Smooth muscle cell of the brain vasculature (primary cell): ENCODE data around the gene ABHD16A.

Experiments used
- DNase-seq: peaks from one replicate; pipeline ENCODE4 v3.0.0-alpha.2; 2012; ENCODE audit warnings: low read depth, low spot score

Gene ABHD16A

DNA sequence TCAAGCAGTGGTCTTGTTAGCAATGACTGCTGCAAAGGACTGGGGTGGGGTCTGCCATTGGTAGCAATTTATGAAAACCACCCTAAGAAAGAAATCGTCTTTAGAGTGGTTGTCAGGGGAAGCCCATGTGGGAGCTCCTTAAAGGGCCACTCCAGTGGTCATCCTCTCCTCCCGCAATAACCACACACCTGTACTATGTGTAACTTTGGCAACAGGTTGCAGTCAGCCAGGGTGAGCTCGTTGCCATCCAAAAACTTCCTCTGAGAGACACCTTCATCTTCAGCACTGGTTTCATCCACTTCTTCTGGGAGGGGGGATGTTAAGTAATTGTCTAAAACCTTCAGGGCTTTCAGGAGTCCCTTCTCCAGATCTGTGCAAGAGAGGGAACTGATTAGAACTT, 28.9 kb upstream of the ABHD16A start:
- no peak for DNase-seq

DNA sequence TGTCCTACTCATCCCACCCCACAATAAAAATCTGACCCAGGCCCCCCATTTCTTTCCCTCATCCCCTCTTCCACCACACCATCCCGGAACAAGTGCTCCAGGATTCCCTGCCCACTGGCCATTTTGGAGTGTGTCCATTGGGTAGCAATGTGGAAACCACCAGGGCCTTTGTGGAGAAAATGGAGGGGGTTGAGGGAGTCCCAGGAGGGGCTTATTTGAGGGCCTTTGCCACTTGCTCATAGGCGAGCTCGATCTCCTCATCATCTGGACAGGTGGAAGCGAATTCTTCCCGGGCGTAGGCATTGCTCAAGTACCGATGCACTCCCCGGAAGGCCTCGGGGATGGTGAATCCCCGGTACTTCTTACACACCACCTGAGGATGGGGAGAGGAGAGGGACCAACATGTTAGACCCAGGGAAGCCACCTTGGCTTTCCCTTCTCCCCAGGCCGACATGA, 27.5 kb upstream of the ABHD16A start:
- DNase-seq: no peak

DNA sequence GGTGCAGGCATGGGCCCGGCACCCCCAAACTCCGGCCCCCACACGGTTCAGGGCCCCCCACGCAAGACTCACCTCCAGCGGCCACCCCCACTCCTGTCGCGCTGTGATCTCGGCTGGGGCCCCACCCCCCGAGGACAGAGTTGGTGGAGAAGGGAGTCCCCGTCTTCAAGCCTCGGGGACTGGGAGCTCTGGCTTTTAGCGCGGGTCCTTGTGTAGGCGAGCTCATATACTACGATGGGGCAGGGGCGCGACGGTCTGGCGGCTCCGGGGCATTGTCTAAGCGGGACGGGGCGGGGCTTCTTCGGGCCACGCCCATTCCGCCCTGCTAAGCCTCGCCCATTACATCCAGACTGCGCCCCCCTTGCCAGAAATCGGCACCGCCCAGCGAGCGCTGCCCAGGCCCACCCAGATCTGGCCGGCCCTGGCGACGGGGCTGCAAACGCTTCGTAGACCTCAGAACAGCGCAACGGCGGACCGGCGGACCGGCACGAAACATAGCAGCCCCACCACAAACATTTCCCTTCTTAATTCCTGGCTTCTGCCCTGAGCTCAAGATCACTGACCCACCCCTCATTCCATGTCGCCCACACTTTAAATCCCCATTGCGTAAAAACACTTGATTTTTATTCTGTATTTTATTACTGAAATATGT, 27.0 kb upstream of the ABHD16A start:
- DNase-seq: no peak

DNA sequence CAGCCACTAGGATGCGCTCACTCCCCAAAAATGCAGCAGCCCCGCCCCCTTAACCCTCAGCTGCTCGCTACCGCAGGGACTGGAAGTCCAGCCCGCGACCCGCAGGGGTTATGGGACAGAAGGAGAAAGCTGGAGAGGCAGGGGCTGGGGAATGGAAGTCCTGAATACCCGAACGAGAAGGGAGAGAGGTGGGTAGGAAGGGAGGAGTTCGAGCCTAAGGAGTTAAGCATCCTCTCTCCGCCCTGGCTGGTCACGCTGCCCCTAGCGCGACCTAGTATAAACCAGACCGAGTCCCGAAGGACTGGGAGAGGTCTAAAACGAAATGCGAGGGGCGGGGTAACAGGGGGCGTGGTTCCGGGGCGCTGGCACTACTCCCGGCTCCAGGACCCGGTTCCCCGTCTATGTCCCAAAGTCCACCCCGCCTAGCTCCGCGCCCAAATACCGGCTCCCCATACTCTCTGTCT, 26.4 kb upstream of the ABHD16A start:
- no peak for DNase-seq

DNA sequence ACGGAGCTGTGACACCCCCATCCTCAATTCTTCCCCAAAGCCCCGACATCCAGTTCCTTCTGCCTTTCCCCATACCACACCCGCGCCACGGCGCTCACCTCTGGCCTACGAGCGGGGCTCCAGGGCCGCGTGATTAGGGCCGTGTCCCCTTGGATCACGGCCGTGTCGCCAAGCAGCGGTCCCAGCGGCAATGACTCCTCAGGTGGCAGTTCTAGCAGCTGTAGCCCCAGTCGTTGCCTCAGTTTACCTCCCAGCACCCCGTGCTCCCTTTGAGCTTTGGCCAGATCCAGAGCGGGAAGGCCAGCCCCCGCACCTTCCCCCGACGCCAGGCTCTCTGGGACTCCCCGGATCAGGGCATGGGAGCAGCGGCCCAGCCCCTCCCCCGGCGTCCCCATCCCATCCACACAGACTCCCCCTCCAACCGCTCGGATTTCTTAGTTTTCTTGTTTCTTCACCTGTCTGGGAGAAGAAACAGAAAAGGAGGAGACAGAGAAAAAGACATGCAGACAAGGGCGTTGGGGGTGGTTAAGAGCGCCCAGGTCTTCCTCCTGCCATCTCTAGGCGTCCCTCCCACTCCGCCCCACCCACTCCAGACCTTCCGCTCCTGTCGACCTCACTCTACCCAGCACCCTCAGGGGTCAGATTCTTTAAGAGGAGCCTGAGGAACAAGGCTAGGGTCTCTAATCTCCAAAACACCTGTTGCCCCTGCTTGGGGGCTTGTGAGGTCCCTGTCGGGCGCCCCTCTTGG, 25.8 kb upstream of the ABHD16A start, which contains the start of gene DDAH2:
TSS of gene DDAH2 (minus strand) at position 533 of the 748 bp plus-strand sequence. CDS start at position 395, 138 bp downstream.
- no peak for DNase-seq

DNA sequence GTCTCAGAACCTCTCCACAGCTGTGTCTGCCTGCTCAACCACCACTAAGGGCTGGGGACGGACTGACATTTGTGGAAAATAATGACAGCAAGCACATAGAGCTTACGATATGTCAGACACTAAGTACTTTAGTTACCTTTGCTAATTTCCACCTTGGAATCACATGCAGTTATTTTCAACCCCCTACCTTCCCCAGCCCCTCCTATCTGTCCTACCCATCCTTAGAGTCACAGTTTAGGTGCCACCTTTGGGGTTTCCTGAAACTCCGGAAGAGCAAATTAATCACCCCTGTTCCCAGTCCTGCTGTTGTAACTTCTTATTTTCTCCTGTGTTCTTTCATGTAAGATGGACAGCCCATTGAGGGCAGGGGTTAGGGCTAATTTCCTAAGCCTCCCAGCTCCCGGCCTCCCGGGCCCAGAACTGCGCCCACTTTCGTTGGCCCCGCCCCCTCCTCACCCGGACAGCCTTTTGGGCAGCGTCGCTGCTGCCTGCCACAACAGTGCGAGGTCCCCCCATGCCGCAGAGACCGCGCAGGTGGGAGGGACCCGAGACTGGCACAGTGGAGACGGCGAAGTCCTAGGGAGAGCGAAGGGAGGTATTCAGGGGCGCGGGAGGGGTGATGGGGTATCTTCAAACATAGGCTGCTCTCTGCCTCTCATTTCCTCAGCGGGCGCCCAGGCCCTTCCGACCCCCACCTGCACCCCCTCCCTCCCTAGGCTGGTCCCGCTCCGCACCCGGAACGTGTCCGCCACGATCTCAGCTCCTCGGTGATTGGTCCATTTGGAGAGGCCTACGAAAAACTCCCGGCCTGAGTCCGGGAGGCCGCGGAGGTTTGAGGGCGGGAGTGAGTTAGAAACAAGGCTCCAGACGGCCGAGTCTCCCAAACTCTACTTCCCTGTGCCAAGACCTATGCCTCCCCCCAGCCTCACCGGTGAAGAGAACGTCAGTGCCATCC, 24.9 kb upstream of the ABHD16A start:
- DNase-seq: no peak

DNA sequence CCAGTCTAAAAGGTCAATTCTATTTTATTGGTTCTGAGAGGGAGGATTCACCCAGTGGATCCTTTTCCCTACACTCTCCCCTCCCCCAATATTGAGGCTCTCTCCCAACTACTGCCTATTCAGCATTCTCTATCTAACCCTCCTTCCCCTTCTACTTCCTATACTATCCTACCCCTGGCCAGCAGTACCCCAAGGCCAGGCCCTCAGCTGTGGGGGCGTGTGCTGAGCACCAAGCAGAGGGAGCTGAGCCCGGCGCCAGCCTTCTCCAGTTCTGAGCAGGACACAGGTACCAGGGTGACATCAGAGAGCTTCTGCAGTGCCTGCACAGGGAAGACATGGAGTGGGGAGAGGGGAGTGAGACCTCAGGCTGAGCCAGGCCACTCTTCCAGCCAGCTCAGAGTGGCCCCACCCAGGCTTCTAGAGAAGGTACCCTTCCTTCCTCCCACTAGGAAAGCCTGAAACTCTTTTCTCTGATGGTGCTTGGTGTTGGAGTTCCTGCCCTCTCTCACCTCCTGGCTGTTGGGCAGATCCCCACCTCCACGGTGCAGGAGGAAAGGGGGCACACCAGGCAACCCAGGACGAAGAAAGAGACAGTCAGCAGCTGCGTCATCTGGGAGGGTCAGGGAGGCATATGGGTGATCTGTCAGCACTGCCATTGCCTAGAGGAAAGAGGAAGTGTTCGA, 24.1 kb upstream of the ABHD16A start:
- DNase-seq: no peak

DNA sequence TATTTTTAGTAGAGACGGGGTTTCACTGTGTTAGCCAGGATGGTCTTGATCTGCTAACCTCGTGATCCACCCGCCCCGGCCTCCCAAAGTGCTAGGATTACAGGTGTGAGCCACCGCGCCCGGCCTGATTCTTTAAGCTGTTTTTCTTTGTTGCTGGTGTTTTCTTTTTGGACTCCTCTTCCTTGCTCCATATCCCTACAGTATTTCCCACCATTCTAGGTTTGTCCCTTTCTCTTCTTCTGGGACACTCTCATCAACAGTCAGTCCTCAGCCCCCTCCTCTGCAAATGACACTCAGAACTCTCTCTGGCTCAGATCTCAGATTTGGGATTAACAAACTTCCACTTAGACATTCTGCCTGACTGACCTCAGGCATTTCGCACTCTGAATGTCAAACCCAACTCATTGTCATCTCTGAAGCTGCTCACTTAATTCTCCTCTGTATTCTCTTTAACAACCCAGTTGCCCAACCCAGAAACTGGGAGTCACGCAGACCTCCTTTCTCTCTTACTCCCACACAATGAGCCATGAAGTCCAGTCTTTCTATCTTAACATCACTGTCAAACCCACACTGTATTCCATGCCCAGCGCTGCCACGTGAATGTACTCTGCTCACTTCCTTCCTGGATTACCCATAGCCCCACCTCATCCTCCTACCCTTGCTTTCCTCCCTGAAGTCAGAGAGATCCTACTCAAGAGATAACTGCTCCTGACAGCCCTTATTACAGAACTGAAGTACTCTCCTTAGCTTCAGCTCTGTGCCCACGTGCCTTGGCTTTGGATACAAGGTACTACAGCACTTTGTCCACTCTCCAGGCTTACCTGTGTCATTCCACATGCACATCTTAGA, 22.6 kb upstream of the ABHD16A start:
- no peak for DNase-seq

DNA sequence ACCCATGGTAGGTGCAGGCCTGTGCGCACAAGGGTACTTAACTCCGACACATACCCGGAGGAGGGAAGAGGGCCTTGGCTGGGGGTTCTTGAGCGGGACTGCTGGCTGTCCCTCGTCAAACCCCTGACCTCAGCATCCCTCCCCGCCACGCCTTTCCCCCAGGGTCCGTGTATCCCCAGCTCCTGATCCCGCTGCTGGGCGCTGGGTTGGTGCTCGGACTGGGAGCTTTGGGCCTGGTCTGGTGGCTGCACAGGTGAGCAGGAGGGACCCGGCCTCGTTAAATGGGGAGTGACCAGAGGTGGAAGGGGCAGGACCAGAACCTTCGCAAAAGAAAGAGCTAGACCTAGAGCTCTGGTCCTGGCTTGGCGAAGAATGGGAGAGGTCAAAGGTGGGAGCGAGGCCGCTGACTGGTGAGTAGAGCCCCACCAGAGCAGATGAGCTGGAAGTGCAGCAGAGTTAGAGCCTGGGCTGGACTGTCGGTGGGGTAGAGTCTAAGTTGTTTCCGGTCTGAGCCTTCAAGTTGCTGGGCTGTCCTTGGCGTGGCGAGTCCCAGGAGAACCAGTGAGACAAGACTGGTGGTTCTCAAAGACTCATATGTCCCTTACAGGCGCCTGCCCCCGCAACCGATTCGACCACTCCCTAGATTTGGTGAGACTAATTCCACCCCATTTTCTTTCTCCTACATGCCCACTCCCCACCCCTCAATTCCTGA, 21.0 kb upstream of the ABHD16A start:
- DNase-seq: no peak

DNA sequence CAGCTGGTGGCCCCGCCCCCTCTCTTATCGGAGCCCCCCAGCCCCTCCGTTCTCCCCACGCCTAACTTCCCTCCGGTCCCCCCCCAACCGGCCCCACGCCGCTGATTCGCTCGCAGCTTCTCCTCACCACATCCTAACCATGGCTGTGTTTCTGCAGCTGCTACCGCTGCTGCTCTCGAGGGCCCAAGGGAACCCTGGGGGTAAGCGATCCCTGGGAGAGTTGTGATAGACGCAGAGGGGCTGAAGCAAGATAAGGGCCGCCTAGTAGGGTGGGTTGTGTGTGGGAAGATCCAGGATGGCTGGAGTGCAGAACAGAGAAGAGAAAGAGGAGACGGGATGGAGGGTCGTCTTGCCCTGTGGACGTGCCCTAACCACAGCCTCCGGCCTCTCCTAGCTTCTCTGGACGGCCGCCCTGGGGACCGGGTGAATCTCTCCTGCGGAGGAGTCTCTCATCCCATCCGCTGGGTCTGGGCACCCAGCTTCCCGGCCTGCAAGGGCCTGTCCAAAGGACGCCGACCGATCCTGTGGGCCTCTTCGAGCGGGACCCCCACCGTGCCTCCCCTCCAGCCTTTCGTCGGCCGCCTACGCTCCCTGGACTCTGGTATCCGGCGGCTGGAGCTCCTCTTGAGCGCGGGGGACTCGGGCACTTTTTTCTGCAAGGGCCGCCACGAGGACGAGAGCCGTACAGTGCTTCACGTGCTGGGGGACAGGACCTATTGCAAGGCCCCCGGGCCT, 20.3 kb upstream of the ABHD16A start, which contains the start of gene MPIG6B:
TSS of gene MPIG6B (plus strand) at position 129 of the 735 bp plus-strand sequence. CDS start at position 140, 11 bp downstream.
- DNase-seq: no peak

DNA sequence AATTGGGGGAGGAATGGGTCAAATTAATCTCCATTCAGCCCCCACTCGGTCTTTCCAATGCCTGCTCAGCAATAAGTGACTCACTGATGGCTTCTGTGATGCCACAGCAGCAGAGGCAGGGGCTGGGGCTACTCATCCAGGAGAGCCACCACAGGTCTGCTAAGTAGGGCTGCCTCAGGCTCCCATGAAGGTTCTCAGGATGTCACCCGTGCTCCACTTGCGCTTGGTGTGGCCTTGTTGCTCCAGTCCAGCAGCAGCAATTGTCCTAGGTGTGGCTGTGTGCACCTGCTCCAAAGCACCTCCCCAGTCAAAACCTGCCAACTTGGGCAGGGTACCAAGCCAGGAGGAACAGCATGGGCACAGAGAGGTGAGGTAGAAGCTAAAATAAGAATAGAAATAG, 19.0 kb upstream of the ABHD16A start:
- DNase-seq: no peak

DNA sequence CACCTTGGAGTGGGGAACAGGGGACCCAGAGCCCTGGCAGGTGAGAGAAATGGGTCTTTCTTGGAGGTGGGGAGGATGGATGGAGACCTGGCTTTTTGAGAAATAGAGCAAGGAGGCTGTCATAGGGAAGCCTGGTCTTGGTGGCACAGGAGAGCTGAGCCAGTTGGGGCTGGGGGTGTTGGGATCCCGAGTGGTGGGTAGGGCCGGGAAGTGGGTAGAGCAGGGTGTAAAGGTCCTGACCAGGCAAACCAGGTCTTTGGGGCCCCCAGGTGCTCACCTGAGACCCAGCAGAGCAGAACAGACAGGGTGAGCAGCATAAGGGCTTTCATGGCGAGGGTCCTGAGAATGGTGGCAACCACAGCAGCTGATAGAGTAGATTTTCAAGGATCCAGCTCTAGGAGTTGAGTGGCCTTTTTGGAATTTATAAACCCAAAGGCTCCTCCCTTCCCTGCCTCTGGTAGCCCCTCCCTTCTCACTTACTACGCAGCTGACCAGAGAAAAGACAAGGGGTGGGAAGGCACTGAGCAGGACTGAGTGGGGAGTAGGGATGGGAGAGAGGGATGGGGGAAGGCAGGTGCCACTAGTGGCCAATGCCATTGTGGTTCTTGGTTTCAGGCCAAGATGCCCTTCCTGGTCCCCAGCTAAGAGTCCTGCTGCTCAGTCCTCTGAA, 18.4 kb upstream of the ABHD16A start, which contains the start of gene LY6G6C:
TSS of gene LY6G6C (minus strand) at position 396 of the 670 bp plus-strand sequence. CDS start at position 329, 67 bp downstream.
- no peak for DNase-seq

DNA sequence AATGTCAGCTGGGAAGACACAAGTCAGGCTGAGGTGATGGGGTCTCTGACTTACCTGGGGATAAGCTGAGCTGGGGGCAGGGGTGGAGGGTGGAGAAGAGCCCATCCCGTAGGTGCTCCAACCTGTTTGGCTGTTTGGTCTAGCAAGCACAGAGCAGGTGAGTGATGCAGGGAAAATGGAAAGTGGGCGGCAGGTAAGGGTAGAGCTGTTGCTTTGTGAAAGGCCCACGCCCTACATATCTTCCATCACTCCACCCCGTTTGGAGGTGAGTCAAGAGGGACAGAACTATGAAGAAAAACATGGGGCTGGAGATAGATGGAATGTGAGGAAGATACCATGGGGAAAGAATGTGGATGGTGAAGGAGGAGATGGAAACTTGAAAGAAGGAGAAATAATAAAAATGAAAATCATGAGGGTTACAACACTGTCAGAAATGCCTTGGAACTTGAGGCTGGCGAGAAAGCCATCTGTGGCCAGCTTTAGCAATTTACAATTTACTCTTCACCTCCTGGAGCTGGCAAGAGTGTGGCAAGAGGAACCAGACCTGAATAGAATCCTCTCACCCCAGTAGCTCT, 17.2 kb upstream of the ABHD16A start:
- DNase-seq: no peak

DNA sequence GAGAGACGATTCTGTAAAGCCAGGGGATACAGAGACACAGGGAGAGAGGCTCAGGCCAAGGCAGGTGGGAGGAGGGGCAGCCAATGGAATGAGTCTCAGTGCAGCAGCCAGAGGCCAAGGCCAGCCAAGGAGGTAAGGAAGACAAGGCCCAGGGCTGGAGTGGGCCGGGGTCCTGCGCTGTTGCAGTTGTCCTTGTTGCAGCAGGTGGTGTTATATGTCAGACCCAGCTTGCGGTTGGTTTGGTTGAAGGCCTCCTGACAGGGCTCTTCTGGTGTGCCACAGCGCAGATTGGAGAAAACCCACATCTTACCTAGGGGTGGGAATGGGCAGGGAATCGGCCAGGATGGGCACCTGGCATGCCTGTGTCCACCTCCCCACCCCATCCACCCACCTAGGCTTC, 15.9 kb upstream of the ABHD16A start:
- DNase-seq: no peak

DNA sequence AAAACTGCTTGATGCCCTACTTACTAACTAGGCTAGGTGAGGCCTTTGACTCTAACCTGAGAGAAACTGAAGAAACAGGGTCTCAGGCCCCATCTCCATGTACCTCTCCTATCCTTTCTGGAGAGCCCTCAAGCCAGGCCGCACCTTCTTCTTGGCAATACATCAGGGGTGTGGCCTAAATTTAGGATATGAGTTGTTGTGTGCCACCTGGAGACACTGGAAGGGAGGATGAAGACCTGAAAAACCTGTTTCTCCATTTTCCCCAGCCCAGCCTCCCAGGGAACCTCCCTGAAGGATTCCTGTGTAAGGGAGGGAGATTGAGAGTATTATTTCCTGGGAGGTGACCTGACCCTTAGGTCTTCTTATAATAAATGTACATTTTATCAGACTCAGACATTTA, 15.1 kb upstream of the ABHD16A start:
- no peak for DNase-seq

DNA sequence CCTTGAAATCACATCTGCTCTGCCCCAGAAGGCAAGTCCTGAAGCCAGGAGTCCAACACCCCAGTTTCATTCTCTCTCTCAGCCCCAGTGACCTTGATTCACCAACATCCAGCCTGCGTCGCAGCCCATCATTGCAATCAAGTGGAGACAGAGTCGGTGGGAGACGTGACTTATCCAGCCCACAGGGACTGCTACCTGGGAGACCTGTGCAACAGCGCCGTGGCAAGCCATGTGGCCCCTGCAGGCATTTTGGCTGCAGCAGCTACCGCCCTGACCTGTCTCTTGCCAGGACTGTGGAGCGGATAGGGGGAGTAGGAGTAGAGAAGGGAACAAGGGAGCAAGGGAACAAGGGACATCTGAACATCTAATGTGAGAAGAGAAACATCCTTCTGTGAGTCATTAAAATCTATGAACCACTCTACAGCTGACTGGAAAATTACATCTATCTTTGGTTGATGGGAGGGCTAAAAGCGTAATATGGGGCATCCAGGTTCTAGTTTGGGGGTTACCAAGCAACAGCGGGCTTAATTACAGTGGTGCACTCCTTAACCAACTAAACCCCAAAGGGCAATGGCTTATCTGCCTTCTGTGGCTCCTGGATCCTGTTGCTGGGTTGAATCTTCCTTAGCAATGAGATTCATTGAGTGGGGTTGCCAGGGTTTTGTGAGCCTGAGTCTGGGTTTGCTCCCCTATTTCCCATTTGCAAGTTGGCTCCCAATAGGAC, 14.5 kb upstream of the ABHD16A start:
- DNase-seq: no peak
